HepG2 (cell line): ENCODE data around the gene GOSR1. TPM values are rescaled to one million over a fixed set of nuclear protein-coding genes. Genes with fewer than 3 reads are reported as not detected.
"Not testable (repeated sequence)": the region's sequence is repeated elsewhere in the genome, so short reads cannot be mapped to it uniquely, and the experiment has no call there.

ENCODE experiments used
- ATAC-seq: fragments of 200-7000 bp; cut with Tn5 transposase; 3 replicates; pipeline ENCODE4 v1.9.1; 2020; ENCODE audit warnings: mild to moderate bottlenecking, moderate library complexity
- BruUV-seq: library from RNA; stranded (reverse); fragments of 400-500 nt; replicated peaks from 2 replicates; lab custom pipeline; 2021; lab: Mats Ljungman, UMichigan
- CTCF ChIA-PET: fragments of 300-600 bp; formaldehyde crosslinking; extraction: SDS; loops from one replicate; lab custom pipeline; 2021; ENCODE audit warnings: low total read pairs, inconsistent platforms, low intra/inter-chr PET ratio; lab: Yijun Ruan, JAX
- POLR2A ChIA-PET: fragments of 350-600 bp; sonication (Branson Sonifier 250); formaldehyde crosslinking; loops from one replicate; lab custom pipeline; 2020; ENCODE audit warnings: antibody characterized with exemption, inconsistent platforms; lab: Yijun Ruan, JAX
- DNase-seq: peaks from one replicate; pipeline ENCODE4 v3.0.0-alpha.2; 2015; ENCODE audit warnings: low spot score
- FAIRE-seq: peaks from 3 replicates; lab custom pipeline; 2011; peaks lifted over from hg19 to GRCh38; lab: Jason Lieb, UNC
- H2AFZ ChIP-seq: one replicate; pipeline ENCODE4 v1.6.1; 2011; ENCODE audit warnings: low read length, inconsistent platforms
- H3K27ac ChIP-seq: fragments of 300-600 bp; 3 replicates; pipeline ENCODE4 v1.8.0; 2011; ENCODE audit warnings: mixed run types, mild to moderate bottlenecking, mixed read lengths, low read length, inconsistent platforms; ENCODE audit not compliant: insufficient read depth; ENCODE audit errors: extremely low read length
- H3K27me3 ChIP-seq, 2 experiments: fragments of 200-600 bp in 1 of 2; 2 replicates in 1 of 2; 3 replicates in 1 of 2; pipeline versions ENCODE4 v1.6.0 to v1.8.0; 2011; ENCODE audit warnings: low read length in 2 of 2, mild to moderate bottlenecking in 2 of 2, moderate library complexity in 2 of 2, inconsistent platforms in 1 of 2; ENCODE audit not compliant: insufficient read depth in 2 of 2, control insufficient read depth in 1 of 2
- H3K36me3 ChIP-seq, 2 experiments: fragments of 200-600 bp in 1 of 2; replicated peaks in 1 of 2; 2 replicates in 1 of 2; 3 replicates in 1 of 2; pipeline versions ENCODE4 v1.5.1 to v1.8.0; 2011; ENCODE audit warnings: low read length in 2 of 2, inconsistent platforms in 1 of 2; ENCODE audit not compliant: insufficient read depth in 2 of 2, control insufficient read depth in 1 of 2
- H3K4me1 ChIP-seq: 2 replicates; pipeline ENCODE4 v1.5.1; 2012; ENCODE audit warnings: low read length, inconsistent platforms; ENCODE audit not compliant: insufficient read depth
- H3K4me2 ChIP-seq: 2 replicates; pipeline ENCODE4 v1.6.0; 2011; ENCODE audit warnings: low read depth, low read length, inconsistent platforms
- H3K4me3 ChIP-seq, 3 experiments: fragments of 200-600 bp in 1 of 3; sonication (generic), shearing (Covaris generic) in 1 of 3; replicated peaks in 1 of 3; 2 replicates each; pipeline ENCODE4 v1.5.1; 2011 to 2016; ENCODE audit warnings: low read length in 3 of 3, inconsistent platforms in 2 of 3, low read depth in 2 of 3, mild to moderate bottlenecking in 2 of 3, control low read depth in 1 of 3, mixed read lengths in 1 of 3; ENCODE audit not compliant: insufficient read depth in 1 of 3
- H3K79me2 ChIP-seq: one replicate; pipeline ENCODE4 v1.6.1; 2011; ENCODE audit warnings: low read length, inconsistent platforms; ENCODE audit not compliant: insufficient read depth
- H3K9ac ChIP-seq: 2 replicates; pipeline ENCODE4 v1.6.0; 2011; ENCODE audit warnings: mild to moderate bottlenecking, low read depth, low read length, inconsistent platforms; ENCODE audit not compliant: insufficient read depth
- H3K9me3 ChIP-seq: 2 replicates; pipeline ENCODE4 v1.5.1; 2012; ENCODE audit warnings: mild to moderate bottlenecking, low read length
- H4K20me1 ChIP-seq: 2 replicates; pipeline ENCODE4 v1.6.0; 2011; ENCODE audit warnings: inconsistent platforms, mild to moderate bottlenecking, low read length, moderate library complexity; ENCODE audit not compliant: insufficient read depth
- AGO1 ChIP-seq: fragments of 200-400 bp; formaldehyde crosslinking; IDR thresholded peaks from 2 replicates; pipeline ENCODE4 v1.6.1; 2017; ENCODE audit warnings: mild to moderate bottlenecking, low read depth, low read length, moderate library complexity; ENCODE audit not compliant: poor library complexity, severe bottlenecking
- KDM3A ChIP-seq: IDR thresholded peaks from 2 replicates; pipeline ENCODE4 v1.6.1; 2018; ENCODE audit warnings: low read depth, missing compliant biosample characterization
- ZNF646 ChIP-seq: sonication (generic); formaldehyde crosslinking; IDR thresholded peaks from 2 replicates; pipeline ENCODE4 v1.9.0; 2021; ENCODE audit warnings: mild to moderate bottlenecking, missing genetic modification reagents
- WGBS: methylation state at CpG from one replicate; pipeline ENCODE4 v1.1.6; 2017; ENCODE audit warnings: low lambda C conversion rate; 5-methylcytosine and 5-hydroxymethylcytosine counted together
- in situ Hi-C: cut with HindIII; loops from 2 replicates; pipeline ENCODE4 v1.10.0; 2017; ENCODE audit warnings: low pct_unique_long_range_greater_than_20kb; ENCODE audit not compliant: extremely low pct_ligation_motif_present
- intact Hi-C: fragments of 100-400 bp; cut with micrococcal nuclease; formaldehyde crosslinking; loops from one replicate; pipeline ENCODE4 v1.10.0; 2022; ENCODE audit not compliant: unreplicated experiment
- polyA plus RNA-seq, 8 experiments: library from polyadenylated mRNA; depleted of rRNA in 3 of 8; stranded (reverse) in 7 of 8; unstranded in 1 of 8; fragments of >200 nt; fragmentation: Illumina TruSeq in 4 of 8; extraction: Trizol in 4 of 8; gene quantifications; 2 replicates each; pipeline versions ENCODE4 v1.2.1 to v1.2.3, GENCODE V29; 2011 to 2016; ENCODE audit warnings: low read depth in 4 of 8, missing spikeins in 1 of 8, mixed read lengths in 1 of 8; ENCODE audit not compliant: insufficient read depth in 1 of 8
- total RNA-seq, 5 experiments: library from RNA; depleted of rRNA; stranded (reverse); fragments of >200 nt; fragmentation: Illumina TruSeq; extraction: Trizol; gene quantifications; 2 replicates each; pipeline ENCODE4 v1.2.3, GENCODE V29; 2016; ENCODE audit warnings: low read depth in 1 of 5

The GOSR1 gene
- total and polyA plus RNA-seq, 2 of the 13 experiments (the other 11 are each of a cell fraction or from before 2014, with no cell fraction given) = 15.8 to 37.0 TPM

GRCh38 chr17:30552994-30553566 is 75.9 kb downstream of the GOSR1 start (continued):
- TF ChIP-seq ZNF646 (CRISPR knock-in tag) = no peak
- no peak for TF ChIP-seq KDM3A (CRISPR knock-in tag)
- TF ChIP-seq AGO1 = no peak

- CTCF ChIA-PET, H3K27ac ChIP-seq, H3K79me2 ChIP-seq, ATAC-seq, H2AFZ ChIP-seq, BruUV-seq, H3K4me3 ChIP-seq, intact Hi-C loops, H3K9ac ChIP-seq, H4K20me1 ChIP-seq, H3K36me3 ChIP-seq, DNase-seq, POLR2A ChIA-PET, H3K4me2 ChIP-seq, in situ Hi-C loops, FAIRE-seq, H3K27me3 ChIP-seq, H3K9me3 ChIP-seq: not testable (repeated sequence)
- 50% methylated on average over 2 of the region's 4 CpGs for WGBS
- peaks cover 42% of the 10 kb centered on the region for H3K4me1 ChIP-seq
Measured at GRCh38 chr17:30553823-30554440, 76.7 kb downstream of the GOSR1 start.
